ENCODE data around the gene SCNM1.
"Not testable (repeated sequence)": the region's sequence is repeated elsewhere in the genome, so short reads cannot be mapped to it uniquely, and the experiment has no call there.

SCNM1 gene

GRCh38 chr1:151193856-151194255 is 27.9 kb downstream of the SCNM1 start:
- DNase-seq = no peak

- peak; percentile 38 to 50 (median 50) for DNase-seq
These were observed 29.1 kb downstream of the SCNM1 start for GRCh38 chr1:151194894-151195594.

GRCh38 chr1:151196292-151196800 is 30.4 kb downstream of the SCNM1 start:
- DNase-seq = peak; percentile 88 to 94 (median 92)

GRCh38 chr1:151197863-151198253 is 31.9 kb downstream of the SCNM1 start:
- no peak for DNase-seq

- peak; percentile 100 for DNase-seq
These were observed 32.5 kb downstream of the SCNM1 start, which contains the start of gene PIP5K1A for GRCh38 chr1:151198254-151199127. Gene PIP5K1A (plus strand): TSS chr1:151198552. CDS start chr1:151198997, 445 bp downstream.

GRCh38 chr1:151199873-151200581 is 34.1 kb downstream of the SCNM1 start:
- DNase-seq = peak; percentile 53 to 64 (median 58)

GRCh38 chr1:151205381-151205965 is 39.5 kb downstream of the SCNM1 start:
- DNase-seq = not testable (repeated sequence)

GRCh38 chr1:151210830-151211229 is 44.9 kb downstream of the SCNM1 start:
- no peak for DNase-seq

GRCh38 chr1:151211972-151212705 is 46.2 kb downstream of the SCNM1 start:
- no peak for DNase-seq

- no peak for DNase-seq
These were observed 47.6 kb downstream of the SCNM1 start for GRCh38 chr1:151213560-151213959.

Measured in suppressor macrophage treated with lipopolysaccharide for 1 hour (primary cell).